ENCODE data around the gene FLOT1.
"Not testable (repeated sequence)": the region's sequence is repeated elsewhere in the genome, so short reads cannot be mapped to it uniquely, and the experiment has no call there.

DNA sequence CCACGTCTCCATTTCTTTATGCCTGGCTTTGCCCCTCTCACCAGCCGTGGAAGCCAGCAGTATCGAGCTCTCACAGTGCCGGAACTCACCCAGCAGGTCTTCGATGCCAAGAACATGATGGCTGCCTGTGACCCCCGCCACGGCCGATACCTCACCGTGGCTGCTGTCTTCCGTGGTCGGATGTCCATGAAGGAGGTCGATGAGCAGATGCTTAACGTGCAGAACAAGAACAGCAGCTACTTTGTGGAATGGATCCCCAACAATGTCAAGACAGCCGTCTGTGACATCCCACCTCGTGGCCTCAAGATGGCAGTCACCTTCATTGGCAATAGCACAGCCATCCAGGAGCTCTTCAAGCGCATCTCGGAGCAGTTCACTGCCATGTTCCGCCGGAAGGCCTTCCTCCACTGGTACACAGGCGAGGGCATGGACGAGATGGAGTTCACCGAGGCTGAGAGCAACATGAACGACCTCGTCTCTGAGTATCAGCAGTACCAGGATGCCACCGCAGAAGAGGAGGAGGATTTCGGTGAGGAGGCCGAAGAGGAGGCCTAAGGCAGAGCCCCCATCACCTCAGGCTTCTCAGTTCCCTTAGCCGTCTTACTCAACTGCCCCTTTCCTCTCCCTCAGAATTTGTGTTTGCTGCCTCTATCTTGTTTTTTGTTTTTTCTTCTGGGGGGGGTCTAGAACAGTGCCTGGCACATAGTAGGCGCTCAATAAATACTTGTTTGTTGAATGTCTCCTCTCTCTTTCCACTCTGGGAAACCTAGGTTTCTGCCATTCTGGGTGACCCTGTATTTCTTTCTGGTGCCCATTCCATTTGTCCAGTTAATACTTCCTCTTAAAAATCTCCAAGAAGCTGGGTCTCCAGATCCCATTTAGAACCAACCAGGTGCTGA lies 18.4 kb downstream of the FLOT1 start:
- TF ChIP-seq EZH2 (IDR thresholded peaks at IDR 0.05); POLR2AphosphoS5 (IDR thresholded peaks at IDR 0.05; ENCODE audit: borderline replicate concordance, low read depth, low read length): not testable (repeated sequence)

All from SK-N-MC (cell line).